Peyer's patch (tissue), 4 donors: Measurements from ENCODE around the gene CD40. TPM values are rescaled to one million over a fixed set of nuclear protein-coding genes. Genes with fewer than 3 reads are reported as not detected.

Source experiments
- DNase-seq, 3 donors: peaks; one replicate each; pipeline ENCODE4 v3.0.0-alpha.2; 2017 to 2019
- H3K27ac ChIP-seq, 4 donors: fragments of 200-600 bp; sonication (generic); one replicate each; pipeline ENCODE4 v1.5.1; 2016 to 2019
- H3K27me3 ChIP-seq, 2 donors: fragments of 200-600 bp; sonication (generic); one replicate each; pipeline ENCODE4 v1.5.1; 2019
- H3K36me3 ChIP-seq, 3 donors: fragments of 200-600 bp; sonication (generic); one replicate each; pipeline ENCODE4 v1.5.1; 2016 to 2019
- H3K4me1 ChIP-seq, 4 donors: fragments of 200-600 bp; sonication (generic); one replicate each; pipeline ENCODE4 v1.5.1; 2016 to 2019
- H3K4me3 ChIP-seq, 4 donors: fragments of 200-600 bp; sonication (generic); 1 replicate in 3 of 4; 2 replicates in 1 of 4; pipeline ENCODE4 v1.5.1; 2016 to 2019; ENCODE audit warnings: mild to moderate bottlenecking in 1 of 4
- H3K9me3 ChIP-seq, 4 donors: fragments of 200-600 bp; sonication (generic); one replicate each; pipeline ENCODE4 v1.5.1; 2016 to 2019; ENCODE audit warnings: mild to moderate bottlenecking in 1 of 4
- POLR2A ChIP-seq, 2 donors: fragments of 450-650 bp; IDR thresholded peaks; one replicate each; pipeline ENCODE4 v1.5.1; 2017; ENCODE audit warnings: antibody characterized with exemption in 2 of 2, mild to moderate bottlenecking in 2 of 2, moderate library complexity in 2 of 2
- total RNA-seq, 4 donors: library from RNA; depleted of rRNA; stranded (reverse); fragments of >200 nt; gene quantifications; one replicate each; pipeline ENCODE4 v1.1.0, GENCODE V29; 2016
- TF ChIP-seq, protein P1 (sequence below), 6 experiments: fragments of 450-650 bp in 4 of 6; fragments of 200-600 bp in 2 of 6; sonication (generic) in 1 of 6; IDR thresholded peaks; one replicate each; pipeline ENCODE4 v1.5.1; 2017 to 2019; ENCODE audit warnings: antibody characterized with exemption in 6 of 6, mild to moderate bottlenecking in 3 of 6, moderate library complexity in 1 of 6

Gene CD40
- total RNA-seq, 4 donors from 2014 or later, result 1.6 to 17.6 (median 9.3) TPM

DNA sequence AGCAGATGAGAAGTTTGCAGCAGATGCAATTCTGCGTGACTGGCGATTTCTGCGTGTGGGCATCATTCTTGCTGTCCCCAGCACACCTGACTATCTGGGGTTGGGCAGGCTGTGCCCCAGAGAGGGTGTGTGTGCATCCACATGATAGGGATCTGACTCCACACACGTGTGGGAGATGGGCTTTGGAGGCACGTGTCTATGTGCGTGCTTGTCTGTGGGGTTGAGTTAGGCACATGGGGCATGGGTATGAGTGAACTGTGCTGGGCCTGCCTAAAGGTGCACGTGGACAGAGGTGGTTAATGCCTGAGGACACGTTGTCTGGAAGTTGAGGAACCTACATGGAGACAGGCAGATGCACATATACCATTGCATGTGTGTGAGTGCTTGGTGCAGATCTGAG, 50.3 kb downstream of the CD40 start:
- DNase-seq, result no peak
- H3K36me3 ChIP-seq, result no peaks in the 10 kb centered on the region
- TF ChIP-seq POLR2A (IDR thresholded peaks at IDR 0.05), result no peak
- TF ChIP-seq, protein P1, sequence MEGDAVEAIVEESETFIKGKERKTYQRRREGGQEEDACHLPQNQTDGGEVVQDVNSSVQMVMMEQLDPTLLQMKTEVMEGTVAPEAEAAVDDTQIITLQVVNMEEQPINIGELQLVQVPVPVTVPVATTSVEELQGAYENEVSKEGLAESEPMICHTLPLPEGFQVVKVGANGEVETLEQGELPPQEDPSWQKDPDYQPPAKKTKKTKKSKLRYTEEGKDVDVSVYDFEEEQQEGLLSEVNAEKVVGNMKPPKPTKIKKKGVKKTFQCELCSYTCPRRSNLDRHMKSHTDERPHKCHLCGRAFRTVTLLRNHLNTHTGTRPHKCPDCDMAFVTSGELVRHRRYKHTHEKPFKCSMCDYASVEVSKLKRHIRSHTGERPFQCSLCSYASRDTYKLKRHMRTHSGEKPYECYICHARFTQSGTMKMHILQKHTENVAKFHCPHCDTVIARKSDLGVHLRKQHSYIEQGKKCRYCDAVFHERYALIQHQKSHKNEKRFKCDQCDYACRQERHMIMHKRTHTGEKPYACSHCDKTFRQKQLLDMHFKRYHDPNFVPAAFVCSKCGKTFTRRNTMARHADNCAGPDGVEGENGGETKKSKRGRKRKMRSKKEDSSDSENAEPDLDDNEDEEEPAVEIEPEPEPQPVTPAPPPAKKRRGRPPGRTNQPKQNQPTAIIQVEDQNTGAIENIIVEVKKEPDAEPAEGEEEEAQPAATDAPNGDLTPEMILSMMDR (IDR thresholded peaks at IDR 0.05), result no peak
- H3K4me3 ChIP-seq, result no peak overlapping the region
- no peak overlapping the region for H3K27ac ChIP-seq
- no peaks in the 10 kb centered on the region for H3K4me1 ChIP-seq
- peaks cover 0 to under 1% of the 10 kb centered on the region in 2 donors for H3K27me3 ChIP-seq
- no peaks in the 10 kb centered on the region for H3K9me3 ChIP-seq

DNA sequence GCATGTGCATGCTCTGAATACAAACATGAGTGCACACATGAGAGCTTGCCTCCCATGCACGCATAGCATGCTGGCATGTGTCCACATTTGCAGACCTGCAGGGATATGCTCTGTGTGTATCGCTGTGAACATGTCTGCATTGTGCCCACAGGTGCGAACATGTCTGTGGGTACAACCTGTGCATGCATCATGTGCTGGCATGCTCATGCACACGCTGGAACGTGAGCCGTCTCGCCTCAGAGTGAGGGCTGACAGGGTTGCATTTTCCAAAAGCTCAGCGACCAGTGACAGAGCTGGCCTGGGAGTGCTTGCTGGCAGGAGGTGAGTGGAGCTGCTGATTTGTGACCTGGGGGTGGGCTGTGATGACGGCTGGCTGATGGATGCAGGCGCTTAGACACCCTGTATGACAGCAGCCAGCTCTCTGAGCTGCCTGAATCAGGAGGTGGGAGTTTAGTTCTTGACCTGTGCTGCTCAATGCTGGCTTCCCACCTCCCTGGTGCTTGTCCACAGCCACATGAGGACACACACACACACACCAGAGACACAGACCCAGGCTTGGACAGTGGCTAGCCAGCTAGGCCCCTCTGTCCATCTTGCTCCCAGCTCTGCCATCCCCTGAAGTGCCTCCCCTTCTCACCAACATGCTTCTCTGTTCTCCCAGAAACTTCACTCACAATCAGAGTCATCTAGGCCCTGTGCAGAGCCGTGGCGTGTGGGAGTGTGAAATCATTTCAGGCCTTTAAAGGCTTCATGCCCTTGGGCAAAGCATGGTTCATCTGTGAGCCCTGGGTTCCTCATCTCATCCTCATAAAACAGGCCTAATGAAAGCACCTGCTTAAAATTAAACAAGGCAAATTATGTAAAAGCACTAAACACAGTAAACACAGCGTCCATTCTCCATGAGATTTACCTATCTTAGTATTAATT, 51.4 kb downstream of the CD40 start:
- Histone ChIP-seq H3K27me3 (peaks cover 0 to 11% of the 10 kb centered on the region in 2 donors), H3K4me3 (no peak overlapping the region), H3K9me3 (no peaks in the 10 kb centered on the region), H3K36me3 (no peaks in the 10 kb centered on the region), H3K4me1 (peaks cover 0 to 3% (median 0%) of the 10 kb centered on the region in 4 donors), H3K27ac (no peak overlapping the region)
- TF ChIP-seq, protein P1 (IDR thresholded peaks at IDR 0.05), result no peak
- TF ChIP-seq POLR2A (IDR thresholded peaks at IDR 0.05), result no peak
- no peak for DNase-seq

DNA sequence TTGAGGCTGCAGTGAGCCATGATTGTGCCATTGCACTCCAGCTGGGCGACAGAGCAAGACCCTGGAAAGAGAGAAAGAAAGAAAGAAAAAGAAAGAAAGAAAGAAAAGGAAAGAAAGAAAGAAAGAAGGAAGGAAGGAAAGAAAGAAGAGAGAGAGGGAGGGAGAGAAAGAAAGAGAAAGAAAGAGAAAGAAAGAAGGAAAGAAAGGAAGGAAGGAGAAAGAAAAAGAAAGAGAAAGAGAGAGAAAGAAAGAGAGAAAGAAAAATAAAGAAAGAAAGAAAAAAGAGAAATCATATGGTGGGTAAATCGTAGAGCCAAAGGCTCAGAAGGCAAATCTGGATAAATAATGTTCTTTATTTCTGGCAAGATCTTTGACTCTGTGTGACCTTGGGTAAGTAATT, 53.4 kb downstream of the CD40 start:
- H3K36me3 ChIP-seq, result no peaks in the 10 kb centered on the region
- no peaks in the 10 kb centered on the region for H3K9me3 ChIP-seq
- no peak for TF ChIP-seq POLR2A (IDR thresholded peaks at IDR 0.05)
- TF ChIP-seq, protein P1 (IDR thresholded peaks at IDR 0.05), result no peak
- no peak overlapping the region for H3K27ac ChIP-seq
- peaks cover 0 to 14% of the 10 kb centered on the region in 2 donors for H3K27me3 ChIP-seq
- no peak for DNase-seq
- H3K4me3 ChIP-seq, result no peak overlapping the region
- H3K4me1 ChIP-seq, result peaks cover 0 to 8% (median 0%) of the 10 kb centered on the region in 4 donors

DNA sequence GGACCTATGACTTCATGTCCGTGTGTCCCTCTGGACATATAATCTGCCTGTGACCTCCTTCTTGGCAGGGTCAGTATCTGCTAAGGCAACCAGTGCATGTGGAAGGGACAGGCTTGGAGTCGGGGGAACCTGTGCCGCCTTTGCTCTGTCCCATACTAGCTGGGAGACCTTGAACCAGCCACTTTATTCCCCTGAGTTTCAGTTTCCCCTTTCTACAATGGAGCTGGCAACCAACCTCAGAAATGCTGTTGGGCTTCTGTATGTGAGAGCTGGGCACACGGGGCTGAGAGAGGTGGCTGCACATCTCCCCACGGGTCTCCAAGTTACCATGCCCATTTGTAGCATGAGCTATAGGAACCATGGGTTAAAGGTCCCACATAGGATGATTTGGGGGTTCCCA, 53.8 kb downstream of the CD40 start:
- Histone ChIP-seq H3K9me3 (no peaks in the 10 kb centered on the region), H3K27ac (no peak overlapping the region), H3K4me3 (no peak overlapping the region), H3K27me3 (peaks cover 0 to 14% of the 10 kb centered on the region in 2 donors), H3K36me3 (no peaks in the 10 kb centered on the region), H3K4me1 (peaks cover 0 to 8% (median 0%) of the 10 kb centered on the region in 4 donors)
- DNase-seq, result no peak
- TF ChIP-seq, protein P1 (IDR thresholded peaks at IDR 0.05), result no peak
- no peak for TF ChIP-seq POLR2A (IDR thresholded peaks at IDR 0.05)

DNA sequence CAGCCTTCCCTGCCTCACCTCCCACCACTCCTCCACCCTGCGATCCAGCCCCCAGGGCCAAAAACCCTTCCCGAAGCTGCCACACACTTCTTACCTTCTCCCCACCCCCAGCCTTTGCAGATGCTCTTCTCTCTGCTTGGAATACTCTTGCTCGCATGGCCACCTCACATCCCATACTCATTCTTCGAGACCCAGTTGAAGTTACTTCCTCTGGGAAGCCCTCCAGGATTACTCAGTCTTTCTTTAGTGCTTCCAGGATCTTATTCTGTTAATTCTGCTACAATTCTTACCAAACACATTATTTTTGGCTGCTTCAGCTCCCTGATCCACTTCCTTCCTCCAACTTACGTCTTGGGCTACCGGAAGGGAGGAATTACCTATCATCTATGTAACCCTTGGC, 54.3 kb downstream of the CD40 start:
- TF ChIP-seq, protein P1 (IDR thresholded peaks at IDR 0.05), result no peak
- TF ChIP-seq POLR2A (IDR thresholded peaks at IDR 0.05), result no peak
- DNase-seq, result no peak
- peaks cover 0 to 8% (median 0%) of the 10 kb centered on the region in 4 donors for H3K4me1 ChIP-seq
- H3K9me3 ChIP-seq, result no peaks in the 10 kb centered on the region
- no peaks in the 10 kb centered on the region for H3K36me3 ChIP-seq
- peaks cover 0 to 14% of the 10 kb centered on the region in 2 donors for H3K27me3 ChIP-seq
- no peak overlapping the region for H3K4me3 ChIP-seq
- H3K27ac ChIP-seq, result no peak overlapping the region
